Neuronal stem cell (in vitro differentiated cells): Measurements from ENCODE around the gene MEGF11.

Experiments
- DNase-seq: peaks from one replicate; pipeline ENCODE4 v3.0.0-alpha.2; 2013; ENCODE audit warnings: low spot score
- H2AFZ ChIP-seq: one replicate; pipeline ENCODE4 v1.6.1; 2013; ENCODE audit warnings: mild to moderate bottlenecking, low read length, inconsistent platforms
- H2AK5ac ChIP-seq: 2 replicates; pipeline ENCODE4 v1.6.1; 2013; ENCODE audit warnings: low read depth, mild to moderate bottlenecking, inconsistent platforms, low read length, moderate library complexity, mixed read lengths
- H2BK120ac ChIP-seq: 2 replicates; pipeline ENCODE4 v1.6.1; 2013; ENCODE audit warnings: low read depth, mild to moderate bottlenecking, inconsistent platforms, low read length, moderate library complexity, mixed read lengths
- H2BK12ac ChIP-seq: one replicate; pipeline ENCODE4 v1.6.1; 2013; ENCODE audit warnings: low read length, inconsistent platforms
- H2BK15ac ChIP-seq: 2 replicates; pipeline ENCODE4 v1.6.1; 2013; ENCODE audit warnings: mild to moderate bottlenecking, low read length, inconsistent platforms, mixed read lengths
- H2BK5ac ChIP-seq: one replicate; pipeline ENCODE4 v1.6.1; 2013; ENCODE audit warnings: inconsistent platforms, mild to moderate bottlenecking, low read length, moderate library complexity
- H3K14ac ChIP-seq: one replicate; pipeline ENCODE4 v1.6.1; 2013; ENCODE audit warnings: low read length, inconsistent platforms
- H3K18ac ChIP-seq: 2 replicates; pipeline ENCODE4 v1.6.1; 2013; ENCODE audit warnings: low read length, inconsistent platforms
- H3K23ac ChIP-seq: 2 replicates; pipeline ENCODE4 v1.6.1; 2013; ENCODE audit warnings: low read depth, mild to moderate bottlenecking, mixed read lengths, low read length, inconsistent platforms; ENCODE audit not compliant: poor library complexity
- H3K27ac ChIP-seq: replicated peaks from 3 replicates; pipeline ENCODE4 v1.5.1; 2013; ENCODE audit warnings: low read length, inconsistent platforms
- H3K27me3 ChIP-seq, 3 experiments: 2 replicates each; pipeline ENCODE4 v1.6.1; 2013; ENCODE audit warnings: low read length in 3 of 3, mild to moderate bottlenecking in 2 of 3, inconsistent platforms in 1 of 3, low read depth in 1 of 3, mixed read lengths in 1 of 3, moderate library complexity in 1 of 3; ENCODE audit not compliant: control insufficient read depth in 3 of 3, insufficient read depth in 3 of 3
- H3K36me3 ChIP-seq, 2 donors: replicated peaks in 1 of 2; 2 replicates each; pipeline ENCODE4 v1.6.1; 2013; ENCODE audit warnings: low read length in 2 of 2; ENCODE audit not compliant: control insufficient read depth in 2 of 2, insufficient read depth in 2 of 2
- H3K4ac ChIP-seq: 2 replicates; pipeline ENCODE4 v1.6.1; 2013; ENCODE audit warnings: inconsistent platforms, mild to moderate bottlenecking, low read length, moderate library complexity
- H3K4me1 ChIP-seq, 2 donors: 1 replicate in 1 of 2; 2 replicates in 1 of 2; pipeline ENCODE4 v1.6.1; 2013; ENCODE audit warnings: low read length in 2 of 2, low read depth in 1 of 2; ENCODE audit not compliant: control insufficient read depth in 2 of 2, insufficient read depth in 1 of 2
- H3K4me2 ChIP-seq: one replicate; pipeline ENCODE4 v1.6.1; 2013; ENCODE audit warnings: mild to moderate bottlenecking, low read length, inconsistent platforms; ENCODE audit not compliant: insufficient read depth, poor library complexity, severe bottlenecking
- H3K4me3 ChIP-seq, 2 donors: 2 replicates each; pipeline ENCODE4 v1.5.1; 2013; ENCODE audit warnings: low read length in 2 of 2, mild to moderate bottlenecking in 2 of 2, inconsistent platforms in 1 of 2, moderate library complexity in 1 of 2
- H3K79me1 ChIP-seq: one replicate; pipeline ENCODE4 v1.6.1; 2013; ENCODE audit warnings: low read depth, mild to moderate bottlenecking, inconsistent platforms, low read length, moderate library complexity
- H3K9ac ChIP-seq: one replicate; pipeline ENCODE4 v1.6.1; 2013; ENCODE audit warnings: mild to moderate bottlenecking, low read depth, low read length, inconsistent platforms; ENCODE audit not compliant: poor library complexity
- H3K9me3 ChIP-seq, 2 donors: replicated peaks in 1 of 2; 2 replicates each; pipeline versions ENCODE3 to v1.6.1; 2013; ENCODE audit warnings: low read length in 2 of 2, mild to moderate bottlenecking in 2 of 2, inconsistent platforms in 1 of 2, low read depth in 1 of 2, mixed read lengths in 1 of 2, moderate library complexity in 1 of 2; ENCODE audit not compliant: control insufficient read depth in 2 of 2, insufficient read depth in 1 of 2
- H4K8ac ChIP-seq: one replicate; pipeline ENCODE4 v1.6.1; 2013; ENCODE audit warnings: low read depth, mild to moderate bottlenecking, inconsistent platforms, low read length, moderate library complexity
- H4K91ac ChIP-seq: one replicate; pipeline ENCODE4 v1.6.1; 2013; ENCODE audit warnings: low read length, low read depth, mild to moderate bottlenecking, inconsistent platforms; ENCODE audit not compliant: poor library complexity
- WGBS, 2 donors: extraction: QIAGEN DNeasy Blood & Tissue Kit; methylation state at CpG; one replicate each; pipeline ENCODE4 v1.1.7; 2013; ENCODE audit warnings: missing lambda C conversion rate in 2 of 2, mixed read lengths in 1 of 2; ENCODE audit not compliant: insufficient read length in 2 of 2, insufficient replicate concordance in 1 of 2; ENCODE audit errors: extremely low coverage in 2 of 2; 5-methylcytosine and 5-hydroxymethylcytosine counted together

Gene MEGF11

GRCh38 chr15:65862682-65863081 lies 390.9 kb downstream of the MEGF11 start:
- H3K27ac ChIP-seq, result no peak overlapping the region
- H2AFZ ChIP-seq, result peak overlapping the region; percentile 86
- H2BK15ac ChIP-seq, result no peak overlapping the region
- H3K79me1 ChIP-seq, result no peaks in the 10 kb centered on the region
- WGBS, 2 donors, result no CpG with 5 or more reads among the region's 1 CpG
- H3K18ac ChIP-seq, result no peak overlapping the region
- peak overlapping the region in 1 of 2 donors; percentile 17 for H3K4me3 ChIP-seq
- H3K9ac ChIP-seq, result no peak overlapping the region
- H3K4me1 ChIP-seq, result peaks cover 0 to 1% of the 10 kb centered on the region in 2 donors
- H2AK5ac ChIP-seq, result no peak overlapping the region
- H4K91ac ChIP-seq, result no peak overlapping the region
- H2BK5ac ChIP-seq, result no peak overlapping the region
- no peak overlapping the region for H2BK12ac ChIP-seq
- no peak overlapping the region for H2BK120ac ChIP-seq
- H3K9me3 ChIP-seq, result no peaks in the 10 kb centered on the region
- H3K23ac ChIP-seq, result no peak overlapping the region
- H3K4ac ChIP-seq, result no peak overlapping the region
- H3K14ac ChIP-seq, result no peak overlapping the region
- peak; percentile 38 for DNase-seq
- H3K36me3 ChIP-seq, result no peaks in the 10 kb centered on the region
- H4K8ac ChIP-seq, result no peak overlapping the region
- no peak overlapping the region for H3K4me2 ChIP-seq
- no peaks in the 10 kb centered on the region for H3K27me3 ChIP-seq

GRCh38 chr15:65857718-65858402 lies 395.7 kb downstream of the MEGF11 start:
- DNase-seq, result no peak
- no peak overlapping the region for H4K91ac ChIP-seq
- no CpG with 5 or more reads among the region's 5 CpGs for WGBS, 2 donors
- no peaks in the 10 kb centered on the region for H3K9me3 ChIP-seq
- no peak overlapping the region for H4K8ac ChIP-seq
- H2BK120ac ChIP-seq, result no peak overlapping the region
- no peak overlapping the region for H3K23ac ChIP-seq
- peaks cover 0 to 1% of the 10 kb centered on the region in 2 donors for H3K4me1 ChIP-seq
- H3K4ac ChIP-seq, result no peak overlapping the region
- H2BK12ac ChIP-seq, result no peak overlapping the region
- H2BK5ac ChIP-seq, result no peak overlapping the region
- H3K14ac ChIP-seq, result no peak overlapping the region
- no peak overlapping the region for H2BK15ac ChIP-seq
- H3K27ac ChIP-seq, result no peak overlapping the region
- H3K79me1 ChIP-seq, result no peaks in the 10 kb centered on the region
- H3K27me3 ChIP-seq, result no peaks in the 10 kb centered on the region
- H3K18ac ChIP-seq, result no peak overlapping the region
- no peaks in the 10 kb centered on the region for H3K36me3 ChIP-seq
- H3K4me2 ChIP-seq, result no peak overlapping the region
- H2AFZ ChIP-seq, result peak overlapping the region; percentile 7
- H2AK5ac ChIP-seq, result no peak overlapping the region
- H3K9ac ChIP-seq, result no peak overlapping the region
- H3K4me3 ChIP-seq, result no peak overlapping the region

- H2BK120ac ChIP-seq, result no peak overlapping the region
- H3K23ac ChIP-seq, result no peak overlapping the region
- H2BK5ac ChIP-seq, result no peak overlapping the region
- H3K4me2 ChIP-seq, result no peak overlapping the region
- peak; percentile 57 for DNase-seq
- no peak overlapping the region for H2AK5ac ChIP-seq
- H3K27ac ChIP-seq, result no peak overlapping the region
- H3K14ac ChIP-seq, result no peak overlapping the region
- H3K79me1 ChIP-seq, result no peaks in the 10 kb centered on the region
- H2BK12ac ChIP-seq, result no peak overlapping the region
- no peaks in the 10 kb centered on the region for H3K36me3 ChIP-seq
- no peak overlapping the region for H4K8ac ChIP-seq
- H4K91ac ChIP-seq, result no peak overlapping the region
- WGBS, 2 donors, result no CpG with 5 or more reads among the region's 12 CpGs
- no peak overlapping the region for H3K4ac ChIP-seq
- no peak overlapping the region for H3K18ac ChIP-seq
- H3K9me3 ChIP-seq, result no peaks in the 10 kb centered on the region
- no peaks in the 10 kb centered on the region for H3K27me3 ChIP-seq
- no peak overlapping the region for H2AFZ ChIP-seq
- H3K9ac ChIP-seq, result no peak overlapping the region
- H3K4me1 ChIP-seq, result no peaks in the 10 kb centered on the region
- H2BK15ac ChIP-seq, result no peak overlapping the region
- no peak overlapping the region for H3K4me3 ChIP-seq
These were observed 396.6 kb downstream of the MEGF11 start for GRCh38 chr15:65856821-65857455.

- Histone ChIP-seq H2AK5ac (no peak overlapping the region), H3K27me3 (no peaks in the 10 kb centered on the region), H4K8ac (no peak overlapping the region), H3K4me3 (no peak overlapping the region), H3K79me1 (no peaks in the 10 kb centered on the region), H3K18ac (no peak overlapping the region), H3K27ac (no peak overlapping the region), H3K9ac (no peak overlapping the region), H3K23ac (no peak overlapping the region), H2BK15ac (no peak overlapping the region), H3K14ac (no peak overlapping the region), H2BK12ac (no peak overlapping the region), H3K9me3 (no peaks in the 10 kb centered on the region), H4K91ac (no peak overlapping the region), H3K4me2 (no peak overlapping the region), H2BK5ac (no peak overlapping the region), H3K36me3 (no peaks in the 10 kb centered on the region), H3K4ac (no peak overlapping the region), H3K4me1 (no peaks in the 10 kb centered on the region), H2BK120ac (no peak overlapping the region), H2AFZ (no peak overlapping the region)
- WGBS, 2 donors, result no CpG with 5 or more reads among the region's 5 CpGs
- DNase-seq, result no peak
These were observed 401.6 kb downstream of the MEGF11 start for GRCh38 chr15:65851981-65852380.
